ENCODE results near the gene KRT79.

Gene KRT79

GRCh38 chr12:52832985-52833905, 866 bp downstream of the KRT79 start:
- no peak overlapping the region for H3K27ac Mint-ChIP-seq
- DNase-seq (no peak), ATAC-seq (no peak)
- H3K27me3 Mint-ChIP-seq, result peaks cover 2% of the 10 kb centered on the region
- H3K36me3 Mint-ChIP-seq (ENCODE audit: low read depth), result no peaks in the 10 kb centered on the region
- peaks cover 47% of the 10 kb centered on the region for H3K4me1 Mint-ChIP-seq
- no peak overlapping the region for H3K4me3 Mint-ChIP-seq
- no peaks in the 10 kb centered on the region for H3K9me3 Mint-ChIP-seq

GRCh38 chr12:52832451-52832850, 1.7 kb downstream of the KRT79 start:
- H3K36me3 Mint-ChIP-seq (ENCODE audit: low read depth), result no peaks in the 10 kb centered on the region
- peaks cover 2% of the 10 kb centered on the region for H3K27me3 Mint-ChIP-seq
- H3K4me1 Mint-ChIP-seq, result peaks cover 39% of the 10 kb centered on the region
- no peak for ATAC-seq
- no peak overlapping the region for H3K4me3 Mint-ChIP-seq
- DNase-seq, result no peak
- H3K9me3 Mint-ChIP-seq, result no peaks in the 10 kb centered on the region
- H3K27ac Mint-ChIP-seq, result no peak overlapping the region

- Mint-ChIP-seq H3K4me1 (peaks cover 27% of the 10 kb centered on the region), H3K9me3 (no peaks in the 10 kb centered on the region), H3K4me3 (no peak overlapping the region), H3K27me3 (peaks cover 2% of the 10 kb centered on the region), H3K27ac (no peak overlapping the region), H3K36me3 (ENCODE audit: low read depth) (no peaks in the 10 kb centered on the region)
- ATAC-seq (no peak), DNase-seq (no peak)
Measured at GRCh38 chr12:52831251-52831650, 2.9 kb downstream of the KRT79 start.

GRCh38 chr12:52829986-52830770, 3.9 kb downstream of the KRT79 start:
- Mint-ChIP-seq H3K36me3 (ENCODE audit: low read depth) (no peaks in the 10 kb centered on the region), H3K27ac (no peak overlapping the region), H3K4me3 (no peak overlapping the region), H3K27me3 (peaks cover 2% of the 10 kb centered on the region), H3K4me1 (peaks cover 16% of the 10 kb centered on the region), H3K9me3 (no peaks in the 10 kb centered on the region)
- DNase-seq (no peak), ATAC-seq (no peak)

GRCh38 chr12:52828591-52829021, 5.5 kb downstream of the KRT79 start:
- no peaks in the 10 kb centered on the region for H3K9me3 Mint-ChIP-seq
- no peak for ATAC-seq
- H3K36me3 Mint-ChIP-seq (ENCODE audit: low read depth), result no peaks in the 10 kb centered on the region
- no peak overlapping the region for H3K27ac Mint-ChIP-seq
- H3K27me3 Mint-ChIP-seq, result peaks cover 2% of the 10 kb centered on the region
- no peak overlapping the region for H3K4me3 Mint-ChIP-seq
- peaks cover 9% of the 10 kb centered on the region for H3K4me1 Mint-ChIP-seq
- DNase-seq, result no peak

GRCh38 chr12:52828156-52828555, 6.0 kb downstream of the KRT79 start:
- no peak for DNase-seq
- no peak for ATAC-seq
- H3K4me1 Mint-ChIP-seq, result peaks cover 9% of the 10 kb centered on the region
- H3K9me3 Mint-ChIP-seq, result no peaks in the 10 kb centered on the region
- no peak overlapping the region for H3K4me3 Mint-ChIP-seq
- H3K27me3 Mint-ChIP-seq, result peaks cover 2% of the 10 kb centered on the region
- no peaks in the 10 kb centered on the region for H3K36me3 Mint-ChIP-seq (ENCODE audit: low read depth)
- H3K27ac Mint-ChIP-seq, result no peak overlapping the region

- no peak for DNase-seq
- Mint-ChIP-seq H3K9me3 (no peaks in the 10 kb centered on the region), H3K27me3 (peaks cover 2% of the 10 kb centered on the region), H3K36me3 (ENCODE audit: low read depth) (no peaks in the 10 kb centered on the region), H3K4me3 (no peak overlapping the region), H3K4me1 (peaks cover 9% of the 10 kb centered on the region), H3K27ac (no peak overlapping the region)
- no peak for ATAC-seq
Measured at GRCh38 chr12:52827499-52828090, 6.5 kb downstream of the KRT79 start.

GRCh38 chr12:52826611-52827498, 7.3 kb downstream of the KRT79 start:
- ATAC-seq (no peak), DNase-seq (no peak)
- H3K4me3 Mint-ChIP-seq, result no peak overlapping the region
- peaks cover 2% of the 10 kb centered on the region for H3K27me3 Mint-ChIP-seq
- no peaks in the 10 kb centered on the region for H3K36me3 Mint-ChIP-seq (ENCODE audit: low read depth)
- H3K9me3 Mint-ChIP-seq, result no peaks in the 10 kb centered on the region
- H3K4me1 Mint-ChIP-seq, result peaks cover 9% of the 10 kb centered on the region
- H3K27ac Mint-ChIP-seq, result no peak overlapping the region

- Mint-ChIP-seq H3K27ac (no peak overlapping the region), H3K4me1 (peaks cover 9% of the 10 kb centered on the region), H3K4me3 (no peak overlapping the region), H3K36me3 (ENCODE audit: low read depth) (no peaks in the 10 kb centered on the region), H3K9me3 (no peaks in the 10 kb centered on the region), H3K27me3 (peaks cover 2% of the 10 kb centered on the region)
- ATAC-seq, result no peak
- no peak for DNase-seq
Measured at GRCh38 chr12:52825961-52826360, 8.2 kb downstream of the KRT79 start.

- H3K36me3 Mint-ChIP-seq (ENCODE audit: low read depth), result no peaks in the 10 kb centered on the region
- no peak overlapping the region for H3K27ac Mint-ChIP-seq
- H3K4me1 Mint-ChIP-seq, result peaks cover 9% of the 10 kb centered on the region
- H3K4me3 Mint-ChIP-seq, result no peak overlapping the region
- no peaks in the 10 kb centered on the region for H3K27me3 Mint-ChIP-seq
- H3K9me3 Mint-ChIP-seq, result no peaks in the 10 kb centered on the region
- no peak for DNase-seq
- no peak for ATAC-seq
Measured at GRCh38 chr12:52824741-52825410, 9.2 kb downstream of the KRT79 start.

- no peak overlapping the region for H3K27ac Mint-ChIP-seq
- peaks cover 6% of the 10 kb centered on the region for H3K4me1 Mint-ChIP-seq
- no peak overlapping the region for H3K4me3 Mint-ChIP-seq
- ATAC-seq (no peak), DNase-seq (no peak)
- no peaks in the 10 kb centered on the region for H3K36me3 Mint-ChIP-seq (ENCODE audit: low read depth)
- no peaks in the 10 kb centered on the region for H3K27me3 Mint-ChIP-seq
- H3K9me3 Mint-ChIP-seq, result no peaks in the 10 kb centered on the region
Measured at GRCh38 chr12:52823761-52824450, 10.2 kb downstream of the KRT79 start.

- no peaks in the 10 kb centered on the region for H3K9me3 Mint-ChIP-seq
Measured at GRCh38 chr12:52822771-52823510, 11.2 kb downstream of the KRT79 start.

More at GRCh38 chr12:52822771-52823510, 11.2 kb downstream of the KRT79 start:
- no peak for DNase-seq
- H3K27me3 Mint-ChIP-seq, result no peaks in the 10 kb centered on the region
- H3K36me3 Mint-ChIP-seq (ENCODE audit: low read depth), result no peaks in the 10 kb centered on the region
- no peak for ATAC-seq
- H3K4me3 Mint-ChIP-seq, result no peak overlapping the region
- no peak overlapping the region for H3K27ac Mint-ChIP-seq
- peaks cover 2% of the 10 kb centered on the region for H3K4me1 Mint-ChIP-seq
